Natural killer cell (primary cell): ENCODE results near the gene FER1L5. TPM values are rescaled to one million over a fixed set of nuclear protein-coding genes. Genes with fewer than 3 reads are reported as not detected.

Experiments used
- ATAC-seq, 3 donors: fragments of 150-1000 bp in 2 of 3; fragments of 200-7000 bp in 1 of 3; cut with Tn5 transposase; 1 replicate in 1 of 3; 2 replicates in 2 of 3; pipeline ENCODE4 v1.10.0; 2021; ENCODE audit warnings: mild to moderate bottlenecking in 2 of 3, moderate library complexity in 2 of 3
- DNase-seq, 2 donors: peaks; one replicate each; pipeline versions ENCODE4 v3.0.0 to v3.0.0-alpha.2; 2013 to 2021; ENCODE audit warnings: mixed read lengths in 1 of 2
- H3K27ac ChIP-seq: one replicate; pipeline ENCODE4 v1.5.1; 2013; ENCODE audit warnings: mild to moderate bottlenecking, low read length
- H3K27me3 ChIP-seq: one replicate; pipeline ENCODE4 v1.6.1; 2013; ENCODE audit warnings: low read length; ENCODE audit not compliant: control insufficient read depth, insufficient read depth
- H3K36me3 ChIP-seq: one replicate; pipeline ENCODE4 v1.6.1; 2013; ENCODE audit warnings: low read length; ENCODE audit not compliant: control insufficient read depth, insufficient read depth
- H3K4me1 ChIP-seq: one replicate; pipeline ENCODE4 v1.6.1; 2013; ENCODE audit warnings: low read length; ENCODE audit not compliant: control insufficient read depth, insufficient read depth
- H3K4me3 ChIP-seq: one replicate; pipeline ENCODE4 v1.5.1; 2013; ENCODE audit warnings: low read length
- H3K9me3 ChIP-seq: one replicate; pipeline ENCODE4 v1.6.1; 2013; ENCODE audit warnings: low read length; ENCODE audit not compliant: control insufficient read depth, insufficient read depth
- H3K27ac Mint-ChIP-seq, 2 donors: one replicate each; pipeline ENCODE4 v1.8.0; 2022; ENCODE audit warnings: mild to moderate bottlenecking in 2 of 2, mixed read lengths in 2 of 2, moderate library complexity in 1 of 2
- H3K27me3 Mint-ChIP-seq, 2 donors: one replicate each; pipeline ENCODE4 v1.8.0; 2022; ENCODE audit warnings: low read depth in 2 of 2, mixed read lengths in 2 of 2
- H3K36me3 Mint-ChIP-seq: one replicate; pipeline ENCODE4 v1.8.0; 2022; ENCODE audit warnings: mixed read lengths
- H3K4me1 Mint-ChIP-seq, 2 donors: one replicate each; pipeline ENCODE4 v1.8.0; 2022; ENCODE audit warnings: mixed read lengths in 2 of 2
- H3K4me3 Mint-ChIP-seq: one replicate; pipeline ENCODE4 v1.8.0; 2022; ENCODE audit warnings: mild to moderate bottlenecking, moderate library complexity, mixed read lengths
- H3K9me3 Mint-ChIP-seq, 2 donors: one replicate each; pipeline ENCODE4 v1.8.0; 2022; ENCODE audit warnings: mixed read lengths in 2 of 2
- WGBS: methylation state at CpG from one replicate; pipeline ENCODE4 v1.1.7; 2013; ENCODE audit warnings: missing lambda C conversion rate; ENCODE audit not compliant: insufficient coverage; 5-methylcytosine and 5-hydroxymethylcytosine counted together
- intact Hi-C: fragments of 100-400 bp; cut with micrococcal nuclease; formaldehyde crosslinking; loops from one replicate; pipeline ENCODE4 v1.14.2; 2022
- total RNA-seq, 4 donors: library from RNA; stranded (reverse); fragments of 120-200 nt in 1 of 4; gene quantifications; one replicate each; pipeline versions ENCODE4 v1.2.3 to v1.2.4, GENCODE V29; 2013 to 2022
- TF ChIP-seq, protein P1 (sequence below): fragments of 200-600 bp; IDR thresholded peaks from one replicate; pipeline ENCODE4 v1.8.0; 2022; ENCODE audit warnings: antibody characterized with exemption

The FER1L5 gene
- total RNA-seq, 3 donors from 2014 or later (not counting 1 experiment from before 2014, with no cell fraction given) = not detected

DNA sequence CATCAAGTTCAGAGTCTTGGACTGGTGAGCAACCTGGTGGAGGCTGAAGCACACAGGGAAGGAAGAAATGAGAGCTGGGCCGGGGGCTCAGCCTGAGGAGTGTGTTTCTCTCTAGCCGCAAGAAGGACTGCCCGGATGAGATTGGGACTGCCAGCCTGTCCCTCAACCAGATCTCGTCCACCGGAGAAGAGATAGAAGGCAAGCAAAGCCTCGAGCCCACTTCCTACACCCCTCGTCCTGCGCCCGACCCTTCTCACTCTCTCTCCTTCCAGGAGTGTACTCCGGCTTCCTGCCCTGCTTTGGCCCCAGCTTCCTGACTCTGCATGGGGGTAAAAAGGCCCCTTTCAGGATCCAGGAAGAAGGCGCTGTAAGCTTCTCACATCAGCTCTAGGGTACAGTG lies 26.2 kb downstream of the FER1L5 start:
- Histone ChIP-seq H3K4me3 (no peak overlapping the region), H3K36me3 (no peaks in the 10 kb centered on the region), H3K27me3 (no peaks in the 10 kb centered on the region), H3K27ac (no peak overlapping the region), H3K4me1 (peaks cover 4% of the 10 kb centered on the region), H3K9me3 (no peaks in the 10 kb centered on the region)
- TF ChIP-seq, protein P1, sequence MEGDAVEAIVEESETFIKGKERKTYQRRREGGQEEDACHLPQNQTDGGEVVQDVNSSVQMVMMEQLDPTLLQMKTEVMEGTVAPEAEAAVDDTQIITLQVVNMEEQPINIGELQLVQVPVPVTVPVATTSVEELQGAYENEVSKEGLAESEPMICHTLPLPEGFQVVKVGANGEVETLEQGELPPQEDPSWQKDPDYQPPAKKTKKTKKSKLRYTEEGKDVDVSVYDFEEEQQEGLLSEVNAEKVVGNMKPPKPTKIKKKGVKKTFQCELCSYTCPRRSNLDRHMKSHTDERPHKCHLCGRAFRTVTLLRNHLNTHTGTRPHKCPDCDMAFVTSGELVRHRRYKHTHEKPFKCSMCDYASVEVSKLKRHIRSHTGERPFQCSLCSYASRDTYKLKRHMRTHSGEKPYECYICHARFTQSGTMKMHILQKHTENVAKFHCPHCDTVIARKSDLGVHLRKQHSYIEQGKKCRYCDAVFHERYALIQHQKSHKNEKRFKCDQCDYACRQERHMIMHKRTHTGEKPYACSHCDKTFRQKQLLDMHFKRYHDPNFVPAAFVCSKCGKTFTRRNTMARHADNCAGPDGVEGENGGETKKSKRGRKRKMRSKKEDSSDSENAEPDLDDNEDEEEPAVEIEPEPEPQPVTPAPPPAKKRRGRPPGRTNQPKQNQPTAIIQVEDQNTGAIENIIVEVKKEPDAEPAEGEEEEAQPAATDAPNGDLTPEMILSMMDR = no peak
- DNase-seq (no peak), ATAC-seq (no peak)
- Mint-ChIP-seq H3K4me1 (peaks cover 0 to 9% of the 10 kb centered on the region in 2 donors), H3K27ac (no peak overlapping the region), H3K4me3 (no peak overlapping the region), H3K9me3 (peaks cover 0 to 3% of the 10 kb centered on the region in 2 donors), H3K36me3 (no peaks in the 10 kb centered on the region), H3K27me3 (peaks cover 0 to 4% of the 10 kb centered on the region in 2 donors)
- intact Hi-C loops = no loop called here
- 75% methylated on average over 11 of the region's 11 CpGs for WGBS

DNA sequence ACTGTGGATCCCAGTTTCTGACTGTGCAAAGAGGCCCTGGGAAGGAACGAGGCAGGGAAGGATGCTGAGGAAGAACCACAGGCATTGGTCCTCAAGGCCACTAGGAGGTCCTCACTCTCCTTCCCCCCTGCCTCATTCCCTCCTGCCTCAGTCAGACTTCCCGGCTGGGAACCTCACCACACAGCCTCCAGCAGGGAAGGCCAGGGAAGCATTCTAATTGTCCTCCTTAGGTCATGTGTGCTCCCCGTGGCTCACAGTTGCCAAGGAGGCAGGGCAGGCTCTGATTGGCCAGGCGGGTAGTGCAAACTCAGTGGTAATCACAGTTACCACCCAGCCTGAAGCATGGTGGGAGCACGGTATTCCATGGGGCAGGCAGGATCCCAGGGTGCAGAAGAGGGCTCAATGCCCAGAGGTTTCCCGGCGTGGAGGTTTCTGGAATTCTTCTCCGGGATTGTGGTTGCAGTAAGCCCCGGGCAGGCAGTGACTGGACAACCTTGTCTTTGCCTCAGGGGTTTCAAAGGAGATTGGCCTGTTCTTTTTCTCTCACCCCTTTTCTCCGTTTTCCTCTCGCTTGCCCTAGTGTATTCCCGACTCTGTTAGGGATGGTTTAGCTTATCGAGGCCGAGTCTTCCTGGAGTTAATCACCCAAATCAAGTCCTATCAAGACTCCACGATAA lies 27.1 kb downstream of the FER1L5 start:
- intact Hi-C loops = no loop called here
- no peak overlapping the region for H3K4me3 Mint-ChIP-seq
- no peak for DNase-seq

DNA sequence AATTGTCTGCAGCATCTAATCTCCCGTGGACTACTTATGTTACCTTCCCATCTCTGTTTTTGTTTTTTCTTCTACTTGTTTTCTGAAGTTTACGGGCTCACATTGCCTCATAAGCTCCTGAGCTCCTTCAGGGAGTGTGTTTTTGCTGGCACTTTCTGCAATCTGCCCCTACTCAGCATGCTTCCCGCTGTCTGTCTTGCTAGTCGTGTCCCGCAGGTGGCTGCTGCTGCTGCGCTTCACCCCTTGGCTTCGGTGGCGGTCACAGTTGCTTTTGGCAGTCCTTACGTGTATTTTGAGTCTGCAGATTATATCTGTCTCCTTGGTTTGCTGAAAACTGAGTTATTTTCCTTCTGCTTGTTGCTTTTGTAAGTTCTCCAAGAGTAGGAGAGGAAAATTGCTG lies 37.3 kb downstream of the FER1L5 start:
- H3K36me3 Mint-ChIP-seq = no peaks in the 10 kb centered on the region
- ATAC-seq = no peak
- no peak overlapping the region for H3K4me3 ChIP-seq
- DNase-seq = no peak
- no peak overlapping the region for H3K27ac Mint-ChIP-seq
- no peaks in the 10 kb centered on the region for H3K27me3 ChIP-seq
- 83% methylated on average over 9 of the region's 9 CpGs for WGBS
- H3K27ac ChIP-seq = no peak overlapping the region
- H3K9me3 ChIP-seq = no peaks in the 10 kb centered on the region
- H3K4me1 ChIP-seq = no peaks in the 10 kb centered on the region
- no peak overlapping the region for H3K4me3 Mint-ChIP-seq
- intact Hi-C loops = no loop called here
- peaks cover 14 to 16% of the 10 kb centered on the region in 2 donors for H3K27me3 Mint-ChIP-seq
- TF ChIP-seq, protein P1 = no peak
- H3K36me3 ChIP-seq = no peaks in the 10 kb centered on the region
- no peaks in the 10 kb centered on the region for H3K4me1 Mint-ChIP-seq
- no peaks in the 10 kb centered on the region for H3K9me3 Mint-ChIP-seq

More for the DNA sequence above, 27.1 kb downstream of the FER1L5 start:
- no peaks in the 10 kb centered on the region for H3K9me3 Mint-ChIP-seq
- peaks cover 0 to 4% of the 10 kb centered on the region in 2 donors for H3K27me3 Mint-ChIP-seq
- no peak overlapping the region for H3K4me3 ChIP-seq
- H3K27ac ChIP-seq = no peak overlapping the region
- no peaks in the 10 kb centered on the region for H3K36me3 ChIP-seq
- TF ChIP-seq, protein P1 = no peak
- H3K9me3 ChIP-seq = no peaks in the 10 kb centered on the region
- no peak for ATAC-seq
- no peak overlapping the region for H3K27ac Mint-ChIP-seq
- no peaks in the 10 kb centered on the region for H3K36me3 Mint-ChIP-seq
- H3K4me1 ChIP-seq = peaks cover 4% of the 10 kb centered on the region
- H3K27me3 ChIP-seq = no peaks in the 10 kb centered on the region
- peaks cover 0 to 9% of the 10 kb centered on the region in 2 donors for H3K4me1 Mint-ChIP-seq
- 95% methylated on average over 15 of the region's 15 CpGs for WGBS
